Naive thymus-derived CD4-positive, alpha-beta T cell (primary cell): ENCODE data around the gene AK8. TPM values are rescaled to one million over a fixed set of nuclear protein-coding genes. Genes with fewer than 3 reads are reported as not detected.
"Not testable (repeated sequence)": the region's sequence is repeated elsewhere in the genome, so short reads cannot be mapped to it uniquely, and the experiment has no call there.

Experiments used
- ATAC-seq: fragments of 150-1000 bp; cut with Tn5 transposase; 2 replicates; pipeline ENCODE4 v1.10.0; 2021; ENCODE audit warnings: mild to moderate bottlenecking, moderate library complexity
- CTCF ChIA-PET: fragments of 350-600 bp; sonication (Branson Sonifier 250); formaldehyde crosslinking; loops from one replicate; lab custom pipeline; 2021; ENCODE audit warnings: antibody characterized with exemption; lab: Charles Lee
- POLR2A ChIA-PET: fragments of 350-600 bp; sonication (Branson Sonifier 250); formaldehyde crosslinking; loops from one replicate; lab custom pipeline; 2021; ENCODE audit warnings: antibody characterized with exemption, inconsistent platforms; lab: Charles Lee
- DNase-seq, 9 donors: peaks; one replicate each; pipeline versions ENCODE4 v3.0.0 to v3.0.0-alpha.2; 2020 to 2022; ENCODE audit warnings: mixed read lengths in 1 of 9
- H3K27ac ChIP-seq: one replicate; pipeline ENCODE4 v1.7.0; 2013; ENCODE audit warnings: mild to moderate bottlenecking, low read depth, low read length, moderate library complexity
- H3K27me3 ChIP-seq, 2 donors: one replicate each; pipeline ENCODE4 v1.7.0; 2013; ENCODE audit warnings: low read length in 2 of 2, mild to moderate bottlenecking in 2 of 2, moderate library complexity in 2 of 2; ENCODE audit not compliant: control insufficient read depth in 2 of 2, insufficient read depth in 2 of 2
- H3K36me3 ChIP-seq, 3 experiments: 1 replicate in 2 of 3; 2 replicates in 1 of 3; pipeline ENCODE4 v1.7.0; 2013; ENCODE audit warnings: low read length in 3 of 3, mild to moderate bottlenecking in 3 of 3, moderate library complexity in 1 of 3; ENCODE audit not compliant: insufficient read depth in 3 of 3, control insufficient read depth in 2 of 3
- H3K4me1 ChIP-seq, 2 donors: one replicate each; pipeline ENCODE4 v1.7.0; 2013; ENCODE audit warnings: low read length in 2 of 2, mild to moderate bottlenecking in 2 of 2, moderate library complexity in 1 of 2; ENCODE audit not compliant: control insufficient read depth in 2 of 2, insufficient read depth in 2 of 2
- H3K4me3 ChIP-seq: 2 replicates; pipeline ENCODE4 v1.7.0; 2013; ENCODE audit warnings: mild to moderate bottlenecking, low read length
- H3K9me3 ChIP-seq, 3 experiments: 1 replicate in 2 of 3; 2 replicates in 1 of 3; pipeline ENCODE4 v1.7.0; 2013; ENCODE audit warnings: low read length in 3 of 3; ENCODE audit not compliant: control insufficient read depth in 2 of 3
- H3K27ac Mint-ChIP-seq, 9 donors: one replicate each; pipeline ENCODE4 v1.8.0; 2020 to 2022; ENCODE audit warnings: mixed read lengths in 9 of 9, mild to moderate bottlenecking in 8 of 9, moderate library complexity in 5 of 9, inconsistent platforms in 2 of 9
- H3K27me3 Mint-ChIP-seq, 5 donors: one replicate each; pipeline ENCODE4 v1.8.0; 2021 to 2022; ENCODE audit warnings: mixed read lengths in 5 of 5, mild to moderate bottlenecking in 1 of 5
- H3K36me3 Mint-ChIP-seq, 5 donors: one replicate each; pipeline ENCODE4 v1.8.0; 2020 to 2022; ENCODE audit warnings: mixed read lengths in 5 of 5, mild to moderate bottlenecking in 3 of 5, inconsistent platforms in 1 of 5
- H3K4me1 Mint-ChIP-seq, 7 donors: one replicate each; pipeline ENCODE4 v1.8.0; 2020 to 2022; ENCODE audit warnings: mixed read lengths in 7 of 7, mild to moderate bottlenecking in 3 of 7, inconsistent platforms in 1 of 7
- H3K4me3 Mint-ChIP-seq, 10 donors: one replicate each; pipeline ENCODE4 v1.8.0; 2020 to 2022; ENCODE audit warnings: mild to moderate bottlenecking in 10 of 10, mixed read lengths in 10 of 10, moderate library complexity in 6 of 10, inconsistent platforms in 2 of 10
- H3K9me3 Mint-ChIP-seq, 11 donors: one replicate each; pipeline ENCODE4 v1.8.0; 2020 to 2022; ENCODE audit warnings: mixed read lengths in 11 of 11, mild to moderate bottlenecking in 4 of 11, inconsistent platforms in 1 of 11, moderate library complexity in 1 of 11
- intact Hi-C, 2 donors: fragments of 100-400 bp; cut with micrococcal nuclease; formaldehyde crosslinking; loops; one replicate each; pipeline ENCODE4 v1.15.1; 2023
- polyA plus RNA-seq, 2 donors: library from polyadenylated mRNA; unstranded; fragments of 300-500 nt; fragmentation: Illumina TruSeq; gene quantifications; one replicate each; pipeline ENCODE4 v1.2.3, GENCODE V29; 2021
- total RNA-seq, 6 experiments: library from RNA in 5 of 6; stranded (reverse) in 5 of 6; gene quantifications; 1 replicate in 5 of 6; 2 replicates in 1 of 6; pipeline ENCODE4 v1.2.3 and lab custom pipeline; 2021 to 2026

AK8 gene
- total and polyA plus RNA-seq, 7 experiments from 2014 or later = 0.10 to 0.20 (median 0.12) TPM; not detected in 4

- DNase-seq = no peak
- intact Hi-C loops = no loop called here
- Histone ChIP-seq H3K4me3 (no peak overlapping the region), H3K9me3 (no peaks in the 10 kb centered on the region), H3K4me1 (no peaks in the 10 kb centered on the region), H3K36me3 (no peaks in the 10 kb centered on the region), H3K27me3 (no peaks in the 10 kb centered on the region), H3K27ac (no peak overlapping the region)
- no peak for ATAC-seq
- Mint-ChIP-seq H3K27ac (no peak overlapping the region), H3K4me1 (no peaks in the 10 kb centered on the region), H3K27me3 (peaks cover under 1 to 14% (median 9%) of the 10 kb centered on the region in 5 donors), H3K36me3 (no peaks in the 10 kb centered on the region), H3K9me3 (no peaks in the 10 kb centered on the region), H3K4me3 (no peak overlapping the region)
- ChIA-PET CTCF (no interaction called here), POLR2A (interaction anchor here (0.6 kb wide), 1 partner anchor 911 kb away, joined by 3 read pairs; no protein-coding TSS in a partner anchor)
These were observed 166.2 kb downstream of the AK8 start for GRCh38 chr9:132711846-132712245.

GRCh38 chr9:132711152-132711551, 166.9 kb downstream of the AK8 start:
- CTCF ChIA-PET, H3K27ac Mint-ChIP-seq, H3K4me1 ChIP-seq, H3K36me3 ChIP-seq, H3K27ac ChIP-seq, DNase-seq, H3K4me3 Mint-ChIP-seq, H3K27me3 ChIP-seq, H3K36me3 Mint-ChIP-seq, H3K4me3 ChIP-seq, H3K9me3 ChIP-seq, H3K9me3 Mint-ChIP-seq, POLR2A ChIA-PET, H3K4me1 Mint-ChIP-seq, intact Hi-C loops, ATAC-seq: not testable (repeated sequence)
- peaks cover 6 to 16% (median 8%) of the 10 kb centered on the region in 5 donors for H3K27me3 Mint-ChIP-seq

GRCh38 chr9:132710333-132710732, 167.8 kb downstream of the AK8 start:
- no peak overlapping the region for H3K4me3 ChIP-seq
- Mint-ChIP-seq H3K4me1 (no peaks in the 10 kb centered on the region), H3K27ac (no peak overlapping the region), H3K27me3 (peaks cover 8 to 17% (median 11%) of the 10 kb centered on the region in 5 donors), H3K9me3 (no peaks in the 10 kb centered on the region), H3K4me3 (no peak overlapping the region), H3K36me3 (no peaks in the 10 kb centered on the region)
- H3K27me3 ChIP-seq = no peaks in the 10 kb centered on the region
- DNase-seq = no peak
- no peak for ATAC-seq
- ChIA-PET POLR2A (no interaction called here), CTCF (no interaction called here)
- no peaks in the 10 kb centered on the region for H3K4me1 ChIP-seq
- H3K36me3 ChIP-seq = no peaks in the 10 kb centered on the region
- H3K9me3 ChIP-seq = no peaks in the 10 kb centered on the region
- H3K27ac ChIP-seq = no peak overlapping the region
- intact Hi-C loops = no loop called here

- Histone ChIP-seq H3K27ac (no peak overlapping the region), H3K4me3 (no peak overlapping the region), H3K36me3 (no peaks in the 10 kb centered on the region), H3K4me1 (no peaks in the 10 kb centered on the region), H3K9me3 (no peaks in the 10 kb centered on the region), H3K27me3 (no peaks in the 10 kb centered on the region)
- Mint-ChIP-seq H3K36me3 (no peaks in the 10 kb centered on the region), H3K4me1 (no peaks in the 10 kb centered on the region), H3K27ac (no peak overlapping the region), H3K9me3 (no peaks in the 10 kb centered on the region), H3K4me3 (no peak overlapping the region), H3K27me3 (peaks cover 9 to 20% (median 14%) of the 10 kb centered on the region in 5 donors)
- ATAC-seq = no peak
- POLR2A ChIA-PET = no interaction called here
- CTCF ChIA-PET = no interaction called here
- DNase-seq = no peak
- intact Hi-C loops = no loop called here
These were observed 169.2 kb downstream of the AK8 start for GRCh38 chr9:132708769-132709430.

- CTCF ChIA-PET = no interaction called here
- no peak for DNase-seq
These were observed 169.8 kb downstream of the AK8 start for GRCh38 chr9:132708239-132708638.

GRCh38 chr9:132703336-132703735, 174.7 kb downstream of the AK8 start:
- POLR2A ChIA-PET = no interaction called here
- H3K4me3 ChIP-seq = no peak overlapping the region
- no peak overlapping the region for H3K4me3 Mint-ChIP-seq
- H3K4me1 ChIP-seq = no peaks in the 10 kb centered on the region
- H3K27me3 Mint-ChIP-seq = peaks cover 8 to 24% (median 13%) of the 10 kb centered on the region in 5 donors
- H3K9me3 ChIP-seq = no peaks in the 10 kb centered on the region
- peaks cover 0 to 6% (median 4%) of the 10 kb centered on the region in 11 donors for H3K9me3 Mint-ChIP-seq
- CTCF ChIA-PET = no interaction called here
- no peaks in the 10 kb centered on the region for H3K36me3 ChIP-seq
- intact Hi-C loops = no loop called here
- peaks cover 0 to 4% (median 4%) of the 10 kb centered on the region in 5 donors for H3K36me3 Mint-ChIP-seq
- H3K27ac Mint-ChIP-seq = no peak overlapping the region
- peaks cover 0 to 3% of the 10 kb centered on the region in 2 donors for H3K27me3 ChIP-seq
- no peak for ATAC-seq
- no peak for DNase-seq
- H3K4me1 Mint-ChIP-seq = no peaks in the 10 kb centered on the region
- no peak overlapping the region for H3K27ac ChIP-seq

More at GRCh38 chr9:132708239-132708638, 169.8 kb downstream of the AK8 start:
- no peaks in the 10 kb centered on the region for H3K4me1 Mint-ChIP-seq
- POLR2A ChIA-PET = no interaction called here
- Histone ChIP-seq H3K4me3 (no peak overlapping the region), H3K27me3 (no peaks in the 10 kb centered on the region), H3K9me3 (no peaks in the 10 kb centered on the region), H3K27ac (no peak overlapping the region), H3K4me1 (no peaks in the 10 kb centered on the region), H3K36me3 (no peaks in the 10 kb centered on the region)
- no peaks in the 10 kb centered on the region for H3K9me3 Mint-ChIP-seq
- intact Hi-C loops = no loop called here
- H3K4me3 Mint-ChIP-seq = no peak overlapping the region
- no peak overlapping the region for H3K27ac Mint-ChIP-seq
- peaks cover 7 to 21% (median 12%) of the 10 kb centered on the region in 5 donors for H3K27me3 Mint-ChIP-seq
- H3K36me3 Mint-ChIP-seq = no peaks in the 10 kb centered on the region
- ATAC-seq = no peak

- H3K27ac ChIP-seq = no peak overlapping the region
- no peaks in the 10 kb centered on the region for H3K36me3 ChIP-seq
- no peak overlapping the region for H3K4me3 ChIP-seq
- Mint-ChIP-seq H3K4me3 (no peak overlapping the region), H3K27me3 (peaks cover 9 to 25% (median 13%) of the 10 kb centered on the region in 5 donors), H3K36me3 (peaks cover 0 to 8% (median 4%) of the 10 kb centered on the region in 5 donors), H3K4me1 (no peaks in the 10 kb centered on the region), H3K9me3 (peaks cover 0 to 15% (median 12%) of the 10 kb centered on the region in 11 donors), H3K27ac (no peak overlapping the region)
- ChIA-PET POLR2A (no interaction called here), CTCF (no interaction called here)
- intact Hi-C loops = no loop called here
- H3K27me3 ChIP-seq = peaks cover 0 to 3% of the 10 kb centered on the region in 2 donors
- H3K4me1 ChIP-seq = no peaks in the 10 kb centered on the region
- no peak for ATAC-seq
- H3K9me3 ChIP-seq = peaks cover 0 to 10% (median 0%) of the 10 kb centered on the region in 3 experiments
- no peak for DNase-seq
These were observed 175.8 kb downstream of the AK8 start for GRCh38 chr9:132702254-132702653.
